ENCODE data around the gene CEP128.
"Not testable (repeated sequence)": the region's sequence is repeated elsewhere in the genome, so short reads cannot be mapped to it uniquely, and the experiment has no call there.

The CEP128 gene

GRCh38 chr14:80951491-80951890 lies 10.0 kb upstream of the CEP128 start:
- no peak for FAIRE-seq

- no peak for FAIRE-seq
Measured at GRCh38 chr14:80948291-80948690, 6.8 kb upstream of the CEP128 start.

GRCh38 chr14:80946797-80947196 lies 5.3 kb upstream of the CEP128 start:
- no peak for FAIRE-seq

- FAIRE-seq = no peak
Measured at GRCh38 chr14:80946187-80946586, 4.6 kb upstream of the CEP128 start.

- FAIRE-seq = no peak
Measured at GRCh38 chr14:80944861-80945617, 3.5 kb upstream of the CEP128 start.

GRCh38 chr14:80942191-80942600 lies 658 bp upstream of the CEP128 start:
- no peak for FAIRE-seq

- FAIRE-seq = no peak
Measured at GRCh38 chr14:80940146-80940545, 1.4 kb downstream of the CEP128 start.

GRCh38 chr14:80933686-80934085 lies 7.9 kb downstream of the CEP128 start:
- FAIRE-seq = no peak

- FAIRE-seq = no peak
Measured at GRCh38 chr14:80933282-80933681, 8.3 kb downstream of the CEP128 start.

GRCh38 chr14:80930836-80931389 lies 10.6 kb downstream of the CEP128 start:
- no peak for FAIRE-seq

- no peak for FAIRE-seq
Measured at GRCh38 chr14:80930095-80930494, 11.4 kb downstream of the CEP128 start.

GRCh38 chr14:80927083-80927989 lies 14.2 kb downstream of the CEP128 start:
- FAIRE-seq = no peak

GRCh38 chr14:80926397-80927082 lies 15.0 kb downstream of the CEP128 start:
- no peak for FAIRE-seq

- FAIRE-seq = no peak
Measured at GRCh38 chr14:80924365-80925103, 17.0 kb downstream of the CEP128 start.

GRCh38 chr14:80923368-80923767 lies 18.2 kb downstream of the CEP128 start:
- no peak for FAIRE-seq

- no peak for FAIRE-seq
Measured at GRCh38 chr14:80919622-80920021, 21.9 kb downstream of the CEP128 start.

- not testable (repeated sequence) for FAIRE-seq
Measured at GRCh38 chr14:80912013-80912412, 29.5 kb downstream of the CEP128 start.

GRCh38 chr14:80906946-80907345 lies 34.6 kb downstream of the CEP128 start:
- no peak for FAIRE-seq

- no peak for FAIRE-seq
Measured at GRCh38 chr14:80906336-80906735, 35.2 kb downstream of the CEP128 start.

GRCh38 chr14:80902608-80903007 lies 38.9 kb downstream of the CEP128 start:
- no peak for FAIRE-seq

GRCh38 chr14:80901822-80902221 lies 39.7 kb downstream of the CEP128 start:
- no peak for FAIRE-seq

- FAIRE-seq = no peak
Measured at GRCh38 chr14:80901260-80901659, 40.3 kb downstream of the CEP128 start.
